HL-60 (cell line): ENCODE data around the gene PUM1.

Experiments used
- DNase-seq, 2 experiments: peaks; one replicate each; pipeline ENCODE4 v3.0.0-alpha.2; 2010 to 2020; ENCODE audit warnings: low read depth in 1 of 2, low spot score in 1 of 2
- H3K27ac ChIP-seq: fragments of 250-450 bp; sonication (Bioruptor Pico); replicated peaks from 2 replicates; pipeline ENCODE4 v1.5.1; 2020; ENCODE audit warnings: mild to moderate bottlenecking, moderate library complexity
- H3K27me3 ChIP-seq: fragments of 250-450 bp; sonication (Bioruptor Pico); 2 replicates; pipeline ENCODE4 v1.5.1; 2021; ENCODE audit warnings: mild to moderate bottlenecking, moderate library complexity; ENCODE audit not compliant: insufficient read depth, poor library complexity, severe bottlenecking
- H3K4me3 ChIP-seq: replicated peaks from 2 replicates; pipeline ENCODE4 v1.5.1; 2011; ENCODE audit warnings: mild to moderate bottlenecking, control low read depth, low read length; ENCODE audit not compliant: insufficient read depth
- GABPA ChIP-seq: IDR thresholded peaks from 2 replicates; pipeline ENCODE4 v1.6.1; 2012; ENCODE audit warnings: low read depth
- POLR2AphosphoS5 ChIP-seq: IDR thresholded peaks from 2 replicates; pipeline ENCODE4 v1.6.1; 2012; ENCODE audit warnings: low read depth
- REST ChIP-seq: IDR thresholded peaks from 2 replicates; pipeline ENCODE4 v1.6.1; 2012; ENCODE audit warnings: low read depth; ENCODE audit not compliant: insufficient replicate concordance
- SPI1 ChIP-seq: IDR thresholded peaks from 2 replicates; pipeline ENCODE4 v1.6.1; 2012; ENCODE audit warnings: low read depth, mild to moderate bottlenecking, borderline replicate concordance
- TF ChIP-seq, protein P1 (sequence below): IDR thresholded peaks from one replicate; pipeline ENCODE4 v1.5.1; 2011; ENCODE audit warnings: low read length, control low read depth, inconsistent platforms; ENCODE audit not compliant: insufficient read depth

Gene PUM1

DNA sequence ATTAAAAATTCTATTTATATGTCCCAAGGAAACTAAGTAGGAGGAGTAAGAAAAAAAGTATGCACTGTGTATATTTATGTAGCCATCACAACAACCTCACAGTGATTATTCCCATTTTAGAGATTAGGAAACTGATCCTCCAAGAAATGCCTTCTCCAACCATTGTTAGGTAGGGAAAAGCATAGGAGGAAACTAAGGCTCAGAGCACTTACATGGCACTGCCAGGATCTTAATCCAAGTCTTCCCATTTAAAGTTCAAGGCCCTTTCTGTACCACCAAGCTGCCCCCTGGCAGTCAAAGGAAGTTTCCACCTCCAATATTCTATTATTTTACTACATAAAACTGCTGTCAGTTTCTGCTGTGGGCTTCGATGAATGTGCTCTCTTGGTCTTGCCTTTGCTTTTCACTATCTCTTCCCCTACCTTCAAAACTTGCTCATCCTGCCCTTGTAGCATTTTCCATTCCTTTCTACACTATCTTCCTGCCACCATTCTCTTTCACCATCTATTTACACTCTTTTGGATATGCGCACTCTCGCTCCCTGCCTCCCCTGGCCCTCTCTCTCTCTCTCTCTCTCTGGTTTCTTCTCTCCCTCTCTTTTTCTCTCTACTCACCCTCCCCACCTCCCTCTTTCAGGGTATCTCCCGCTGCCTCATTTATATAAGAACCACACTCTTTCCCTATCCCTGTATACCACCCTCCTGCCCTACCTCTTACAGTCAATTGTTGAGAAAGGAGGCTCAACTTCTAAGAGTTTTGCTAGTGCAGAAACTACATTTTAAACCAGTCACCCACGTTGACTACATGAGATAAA, 34.0 kb downstream of the PUM1 start:
- no peaks in the 10 kb centered on the region for H3K27me3 ChIP-seq
- no peak overlapping the region for H3K4me3 ChIP-seq
- H3K27ac ChIP-seq, result no peak overlapping the region
- TF ChIP-seq, protein P1, sequence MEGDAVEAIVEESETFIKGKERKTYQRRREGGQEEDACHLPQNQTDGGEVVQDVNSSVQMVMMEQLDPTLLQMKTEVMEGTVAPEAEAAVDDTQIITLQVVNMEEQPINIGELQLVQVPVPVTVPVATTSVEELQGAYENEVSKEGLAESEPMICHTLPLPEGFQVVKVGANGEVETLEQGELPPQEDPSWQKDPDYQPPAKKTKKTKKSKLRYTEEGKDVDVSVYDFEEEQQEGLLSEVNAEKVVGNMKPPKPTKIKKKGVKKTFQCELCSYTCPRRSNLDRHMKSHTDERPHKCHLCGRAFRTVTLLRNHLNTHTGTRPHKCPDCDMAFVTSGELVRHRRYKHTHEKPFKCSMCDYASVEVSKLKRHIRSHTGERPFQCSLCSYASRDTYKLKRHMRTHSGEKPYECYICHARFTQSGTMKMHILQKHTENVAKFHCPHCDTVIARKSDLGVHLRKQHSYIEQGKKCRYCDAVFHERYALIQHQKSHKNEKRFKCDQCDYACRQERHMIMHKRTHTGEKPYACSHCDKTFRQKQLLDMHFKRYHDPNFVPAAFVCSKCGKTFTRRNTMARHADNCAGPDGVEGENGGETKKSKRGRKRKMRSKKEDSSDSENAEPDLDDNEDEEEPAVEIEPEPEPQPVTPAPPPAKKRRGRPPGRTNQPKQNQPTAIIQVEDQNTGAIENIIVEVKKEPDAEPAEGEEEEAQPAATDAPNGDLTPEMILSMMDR, result no peak
- TF ChIP-seq GABPA, result no peak
- no peak for TF ChIP-seq POLR2AphosphoS5
- no peak for TF ChIP-seq SPI1
- no peak for TF ChIP-seq REST
- no peak for DNase-seq

DNA sequence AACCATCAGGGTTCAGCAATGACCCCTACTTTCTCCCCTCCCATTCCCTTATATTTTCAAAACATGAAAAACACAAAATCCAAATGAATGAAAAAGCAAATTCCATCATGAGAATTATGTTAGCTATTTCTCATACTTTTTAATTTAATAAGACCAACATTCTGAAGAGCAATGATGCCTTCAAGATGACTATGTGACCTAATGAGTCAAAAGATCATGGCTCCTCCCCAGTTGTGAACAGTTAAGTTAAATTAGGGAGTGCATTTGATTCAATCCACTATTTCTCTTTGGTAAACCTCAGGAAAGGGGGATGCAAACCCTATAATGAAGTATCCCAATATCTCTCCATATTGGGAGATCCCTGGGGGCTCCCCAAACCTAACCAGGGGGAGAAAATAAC, 36.5 kb downstream of the PUM1 start:
- no peaks in the 10 kb centered on the region for H3K27me3 ChIP-seq
- no peak for TF ChIP-seq POLR2AphosphoS5
- TF ChIP-seq REST, result no peak
- TF ChIP-seq, protein P1, result no peak
- no peak for TF ChIP-seq SPI1
- no peak for TF ChIP-seq GABPA
- DNase-seq, result no peak
- peak overlapping the region; percentile 53 for H3K27ac ChIP-seq
- no peak overlapping the region for H3K4me3 ChIP-seq

DNA sequence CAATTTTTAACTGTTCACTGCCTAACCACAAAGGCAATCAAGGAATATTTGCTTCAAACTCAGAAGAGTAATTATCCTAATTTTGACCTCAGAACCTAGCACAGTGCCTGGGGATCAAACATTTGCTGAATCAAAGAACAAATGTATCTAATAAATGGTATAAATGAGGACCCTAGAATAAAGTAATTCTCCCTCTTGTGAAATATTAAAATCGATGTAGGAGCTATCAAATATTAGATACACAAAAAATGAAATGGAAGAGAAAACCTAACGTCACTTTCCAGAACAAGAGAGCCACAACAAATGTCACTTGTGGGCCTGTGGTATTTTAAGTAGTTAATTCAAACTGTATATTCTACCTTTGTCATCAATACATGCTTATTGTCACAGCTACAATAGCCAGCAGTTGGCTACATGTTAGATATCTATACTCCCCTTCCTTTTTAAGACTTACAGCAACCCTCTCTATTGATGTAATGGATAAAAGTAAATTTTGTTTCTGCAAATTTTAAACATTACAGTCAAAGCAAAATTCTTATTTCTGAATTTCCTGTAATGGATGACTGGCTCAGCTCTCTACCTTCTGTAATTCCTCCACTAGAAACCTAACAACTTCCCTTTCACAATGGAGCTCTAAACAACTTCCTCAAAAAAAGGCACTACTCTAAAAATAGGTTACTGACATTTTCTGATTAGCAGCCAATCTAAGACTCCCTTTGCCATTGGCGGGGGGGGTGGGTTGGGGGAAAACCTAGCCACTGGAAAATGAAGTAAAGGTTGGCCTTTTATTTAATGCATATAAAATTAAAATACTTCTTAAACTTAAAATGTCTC, 37.6 kb downstream of the PUM1 start:
- DNase-seq, result peak in 1 of 2 experiments; percentile 37
- Histone ChIP-seq H3K4me3 (no peak overlapping the region), H3K27ac (peak overlapping the region; percentile 64)

GRCh38 chr1:31022259-31022658, 43.3 kb downstream of the PUM1 start:
- no peak for TF ChIP-seq SPI1
- TF ChIP-seq, protein P1, result no peak
- TF ChIP-seq POLR2AphosphoS5, result no peak
- TF ChIP-seq REST, result no peak
- TF ChIP-seq GABPA, result no peak
- no peak overlapping the region for H3K4me3 ChIP-seq
- no peaks in the 10 kb centered on the region for H3K27me3 ChIP-seq
- no peak for DNase-seq
- no peak overlapping the region for H3K27ac ChIP-seq

More for the DNA sequence above, 37.6 kb downstream of the PUM1 start:
- no peak for TF ChIP-seq GABPA
- TF ChIP-seq SPI1, result peak; percentile 26; the same call in 1 of the 2 replicates
- no peaks in the 10 kb centered on the region for H3K27me3 ChIP-seq
